K562 (cell line): Measurements from ENCODE around the gene TESK2. TPM values are rescaled to one million over a fixed set of nuclear protein-coding genes. Genes with fewer than 3 reads are reported as not detected.

Source experiments
- ATF6 ChIP-seq: sonication (generic); formaldehyde crosslinking; IDR thresholded peaks from 2 replicates; pipeline ENCODE4 v1.4.0; 2020; ENCODE audit warnings: mild to moderate bottlenecking, missing genetic modification reagents
- CCAR2 ChIP-seq: fragments of 200-400 bp; formaldehyde crosslinking; IDR thresholded peaks from 2 replicates; pipeline ENCODE4 v1.6.1; 2017; ENCODE audit warnings: mild to moderate bottlenecking, low read depth, low read length
- DPF2 ChIP-seq: fragments of 450-650 bp; IDR thresholded peaks from 2 replicates; pipeline ENCODE4 v1.6.1; 2016
- E2F3 ChIP-seq: fragments of 250-450 bp; sonication (Bioruptor Pico); IDR thresholded peaks from 2 replicates; pipeline ENCODE4 v1.4.0; 2020; ENCODE audit warnings: mild to moderate bottlenecking
- HMGXB4 ChIP-seq: sonication (generic); formaldehyde crosslinking; IDR thresholded peaks from 2 replicates; pipeline ENCODE4 v1.8.1; 2023; ENCODE audit warnings: mild to moderate bottlenecking, missing genetic modification reagents
- HNRNPK ChIP-seq: fragments of 200-400 bp; formaldehyde crosslinking; IDR thresholded peaks from one replicate; pipeline ENCODE4 v1.6.1; 2018; ENCODE audit warnings: mild to moderate bottlenecking, low read depth, low read length; ENCODE audit not compliant: poor library complexity, severe bottlenecking
- KDM5B ChIP-seq: fragments of 200-600 bp; sonication (generic); IDR thresholded peaks from 2 replicates; pipeline ENCODE4 v1.6.1; 2012; ENCODE audit warnings: low read depth, mild to moderate bottlenecking, moderate library complexity, low read length, control low read depth, inconsistent platforms; ENCODE audit not compliant: insufficient replicate concordance
- MED1 ChIP-seq: sonication (generic); formaldehyde crosslinking; IDR thresholded peaks from 2 replicates; pipeline ENCODE4 v1.8.1; 2023; ENCODE audit warnings: missing genetic modification reagents, borderline replicate concordance
- MXD1 ChIP-seq: fragments of 250-450 bp; sonication (Bioruptor Pico); IDR thresholded peaks from 2 replicates; pipeline ENCODE4 v1.8.0; 2021; ENCODE audit warnings: borderline replicate concordance, mild to moderate bottlenecking, moderate library complexity; ENCODE audit not compliant: poor library complexity, severe bottlenecking
- MYC ChIP-seq, 2 experiments: fragments of 250-450 bp in 1 of 2; sonication (Bioruptor Pico) in 1 of 2; IDR thresholded peaks; 2 replicates each; pipeline versions ENCODE4 v1.5.1 to v1.6.1; 2012 to 2021; ENCODE audit warnings: low read depth in 2 of 2, borderline replicate concordance in 1 of 2, improper control_type of control experiment in 1 of 2, low read length in 1 of 2, mild to moderate bottlenecking in 1 of 2, moderate library complexity in 1 of 2
- NEUROD1 ChIP-seq: fragments of 150-350 bp; IDR thresholded peaks from 2 replicates; pipeline ENCODE4 v1.6.1; 2014; ENCODE audit warnings: borderline replicate concordance, low read length, low read depth; ENCODE audit not compliant: partially characterized antibody
- RFX7 ChIP-seq: fragments of 250-450 bp; sonication (Bioruptor Pico); IDR thresholded peaks from 2 replicates; pipeline ENCODE4 v1.5.1; 2021; ENCODE audit warnings: mild to moderate bottlenecking
- SRSF9 ChIP-seq: fragments of 200-400 bp; formaldehyde crosslinking; IDR thresholded peaks from 2 replicates; pipeline ENCODE4 v1.6.1; 2017; ENCODE audit warnings: low read depth, low read length, borderline replicate concordance
- TCF3 ChIP-seq: sonication (generic); formaldehyde crosslinking; IDR thresholded peaks from 2 replicates; pipeline ENCODE4 v1.4.0; 2020; ENCODE audit warnings: mild to moderate bottlenecking, missing genetic modification reagents
- THRAP3 ChIP-seq: fragments of 450-650 bp; IDR thresholded peaks from 2 replicates; pipeline ENCODE4 v1.6.1; 2016; ENCODE audit warnings: mild to moderate bottlenecking, inconsistent platforms, borderline replicate concordance
- ZNF644 ChIP-seq: fragments of 200-800 bp; sonication (Bioruptor generic); IDR thresholded peaks from 2 replicates; pipeline ENCODE4 v1.6.1; 2016; ENCODE audit warnings: low read depth, missing genetic modification characterization, missing compliant biosample characterization
- polyA plus RNA-seq, 8 experiments: library from polyadenylated mRNA; depleted of rRNA in 4 of 8; stranded (reverse) in 5 of 8; unstranded in 3 of 8; fragments of >200 nt; fragmentation: Nextera tagmentation in 2 of 8; fragmentation: Illumina TruSeq in 1 of 8; extraction: Ambion mirVana in 2 of 8; extraction: Trizol in 1 of 8; gene quantifications; 2 replicates each; pipeline versions ENCODE4 v1.2.1 to v1.2.3, GENCODE V29; 2011 to 2014; ENCODE audit warnings: inconsistent platforms in 1 of 8, missing spikeins in 1 of 8
- total RNA-seq, 7 experiments: library from RNA; depleted of rRNA in 6 of 7; stranded (reverse); fragments of >200 nt in 6 of 7; fragmentation: Illumina TruSeq in 2 of 7; extraction: Trizol in 2 of 7; gene quantifications; 2 replicates each; pipeline versions ENCODE4 v1.2.1 to v1.2.3, GENCODE V29; 2011 to 2021; ENCODE audit warnings: low replicate concordance in 1 of 7
- TF ChIP-seq, protein P1 (sequence below): fragments of 450-650 bp; formaldehyde crosslinking; IDR thresholded peaks from 2 replicates; pipeline ENCODE4 v1.4.0; 2022; ENCODE audit warnings: mild to moderate bottlenecking, moderate library complexity
- TF ChIP-seq, protein P2 (sequence below): fragments of 250-450 bp; sonication (Bioruptor Pico); IDR thresholded peaks from 2 replicates; pipeline ENCODE4 v1.5.0; 2020; ENCODE audit warnings: mild to moderate bottlenecking

TESK2 gene
- total and polyA plus RNA-seq, 9 of the 15 experiments (the other 6 are each of a cell fraction or from before 2014, with no cell fraction given): 1.6 to 5.3 (median 3.7) TPM

GRCh38 chr1:45303520-45304310, 187.2 kb downstream of the TESK2 start (continued):
- TF ChIP-seq MYC (IDR thresholded peaks at IDR 0.05; ENCODE audit: low read depth, low read length) (peak; percentile 89), MYC (CRISPR knock-in tag; IDR thresholded peaks at IDR 0.05; ENCODE audit: borderline replicate concordance, low read depth) (peak; percentile 90; the same call in 1 of the 2 replicates), MXD1 (CRISPR knock-in tag) (peak; percentile 32), THRAP3 (no peak), KDM5B (peak; percentile 62), HMGXB4 (peak; percentile 98), TCF3 (CRISPR knock-in tag) (no peak; the same call in none of the 2 replicates), ZNF644 (tag) (no peak; the same call in 1 of the 2 replicates), RFX7 (no peak), ATF6 (CRISPR knock-in tag) (0 out of 2 replicates have a peak, but pooled peaks have one; percentile 83), MED1 (CRISPR knock-in tag) (no peak), NEUROD1 (peak; percentile 29), SRSF9 (no peak), HNRNPK (peak; percentile 65), E2F3 (CRISPR knock-in tag) (peak; percentile 82), CCAR2 (no peak), DPF2 (peak; percentile 2; the same call in 1 of the 2 replicates)
- TF ChIP-seq, protein P1, sequence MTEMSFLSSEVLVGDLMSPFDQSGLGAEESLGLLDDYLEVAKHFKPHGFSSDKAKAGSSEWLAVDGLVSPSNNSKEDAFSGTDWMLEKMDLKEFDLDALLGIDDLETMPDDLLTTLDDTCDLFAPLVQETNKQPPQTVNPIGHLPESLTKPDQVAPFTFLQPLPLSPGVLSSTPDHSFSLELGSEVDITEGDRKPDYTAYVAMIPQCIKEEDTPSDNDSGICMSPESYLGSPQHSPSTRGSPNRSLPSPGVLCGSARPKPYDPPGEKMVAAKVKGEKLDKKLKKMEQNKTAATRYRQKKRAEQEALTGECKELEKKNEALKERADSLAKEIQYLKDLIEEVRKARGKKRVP (CRISPR knock-in tag): 0 out of 2 replicates have a peak, but pooled peaks have one; percentile 46
- TF ChIP-seq, protein P2, sequence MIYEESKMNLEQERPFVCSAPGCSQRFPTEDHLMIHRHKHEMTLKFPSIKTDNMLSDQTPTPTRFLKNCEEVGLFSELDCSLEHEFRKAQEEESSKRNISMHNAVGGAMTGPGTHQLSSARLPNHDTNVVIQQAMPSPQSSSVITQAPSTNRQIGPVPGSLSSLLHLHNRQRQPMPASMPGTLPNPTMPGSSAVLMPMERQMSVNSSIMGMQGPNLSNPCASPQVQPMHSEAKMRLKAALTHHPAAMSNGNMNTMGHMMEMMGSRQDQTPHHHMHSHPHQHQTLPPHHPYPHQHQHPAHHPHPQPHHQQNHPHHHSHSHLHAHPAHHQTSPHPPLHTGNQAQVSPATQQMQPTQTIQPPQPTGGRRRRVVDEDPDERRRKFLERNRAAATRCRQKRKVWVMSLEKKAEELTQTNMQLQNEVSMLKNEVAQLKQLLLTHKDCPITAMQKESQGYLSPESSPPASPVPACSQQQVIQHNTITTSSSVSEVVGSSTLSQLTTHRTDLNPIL: no peak
